HG02588 (cell line): Measurements from ENCODE around the gene CACNA2D3.
"Not testable (repeated sequence)": the region's sequence is repeated elsewhere in the genome, so short reads cannot be mapped to it uniquely, and the experiment has no call there.

Experiments used
- ATAC-seq: cut with Tn5 transposase; IDR thresholded peaks from one replicate; pipeline ENCODE4 v1.9.1; 2021; ENCODE audit warnings: mild to moderate bottlenecking, moderate library complexity; ENCODE audit not compliant: unreplicated experiment

CACNA2D3 gene

GRCh38 chr3:54434756-54435155, 312.4 kb downstream of the CACNA2D3 start:
- ATAC-seq: no peak

DNA sequence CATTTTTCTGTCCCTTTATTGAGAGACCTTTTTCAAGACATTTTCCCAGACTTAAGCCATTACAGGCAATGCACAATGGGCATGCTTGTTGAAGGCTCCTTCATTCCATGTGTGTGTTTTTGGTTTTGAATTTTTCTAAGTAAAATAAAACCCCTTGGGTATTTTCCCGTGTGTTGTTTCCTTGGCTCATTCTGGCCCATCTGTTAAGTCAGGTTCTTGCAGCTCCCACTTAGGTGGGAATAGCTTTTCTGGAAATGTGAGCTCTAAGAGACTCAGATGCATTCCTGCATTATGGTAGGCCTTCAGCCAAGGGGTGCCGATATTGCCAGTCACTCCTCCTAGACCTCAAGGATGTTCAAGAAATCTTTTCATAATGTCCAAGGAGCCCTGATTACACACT, 314.9 kb downstream of the CACNA2D3 start:
- no peak for ATAC-seq

DNA sequence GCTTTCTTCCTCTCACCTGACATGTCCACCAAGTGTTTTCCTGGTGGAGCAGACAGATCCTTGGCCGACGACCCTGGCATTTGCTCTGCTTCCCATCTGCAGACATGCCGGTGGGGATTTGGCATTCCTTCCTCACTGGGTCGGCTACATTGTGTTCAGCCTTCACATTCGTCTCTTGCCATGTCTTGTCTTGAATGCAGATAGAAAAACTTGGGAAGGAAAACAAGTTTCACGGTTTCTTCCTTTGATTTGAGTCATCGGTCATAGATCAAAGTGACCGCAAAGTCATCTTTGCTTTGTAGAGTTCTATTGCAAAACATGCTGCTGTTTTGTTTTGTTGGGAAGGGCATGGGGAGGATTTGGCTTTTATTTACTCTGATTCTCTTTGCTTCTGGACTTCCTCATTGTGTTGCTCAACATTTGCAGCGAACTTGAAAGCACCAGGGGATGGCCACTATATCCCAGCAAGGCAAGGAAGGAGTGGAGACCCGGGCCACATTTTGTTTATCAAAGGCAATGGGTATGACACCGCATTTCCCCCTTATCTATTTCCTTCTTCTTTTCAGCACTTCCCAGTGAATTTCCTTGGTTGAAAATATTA, 321.3 kb downstream of the CACNA2D3 start:
- no peak for ATAC-seq

DNA sequence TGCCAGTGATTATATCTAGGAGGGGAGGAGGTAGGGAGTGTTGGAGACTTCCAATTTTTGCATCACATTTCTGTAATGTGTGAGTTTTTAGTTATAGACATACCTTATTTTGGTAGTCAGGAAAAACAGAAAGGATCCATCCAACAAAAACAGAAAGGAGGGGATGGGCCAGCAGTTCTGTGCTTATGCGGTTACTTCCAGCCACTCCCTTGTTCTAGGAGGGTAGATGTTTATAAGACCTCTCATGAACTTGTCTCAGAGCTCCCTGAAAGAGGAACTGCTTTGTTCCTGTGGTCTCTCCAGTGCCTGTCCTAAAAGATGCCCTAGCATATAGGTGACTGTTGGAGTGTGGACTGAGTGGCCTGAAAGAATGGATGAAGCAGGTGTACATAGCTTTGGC, 323.3 kb downstream of the CACNA2D3 start:
- ATAC-seq: no peak

DNA sequence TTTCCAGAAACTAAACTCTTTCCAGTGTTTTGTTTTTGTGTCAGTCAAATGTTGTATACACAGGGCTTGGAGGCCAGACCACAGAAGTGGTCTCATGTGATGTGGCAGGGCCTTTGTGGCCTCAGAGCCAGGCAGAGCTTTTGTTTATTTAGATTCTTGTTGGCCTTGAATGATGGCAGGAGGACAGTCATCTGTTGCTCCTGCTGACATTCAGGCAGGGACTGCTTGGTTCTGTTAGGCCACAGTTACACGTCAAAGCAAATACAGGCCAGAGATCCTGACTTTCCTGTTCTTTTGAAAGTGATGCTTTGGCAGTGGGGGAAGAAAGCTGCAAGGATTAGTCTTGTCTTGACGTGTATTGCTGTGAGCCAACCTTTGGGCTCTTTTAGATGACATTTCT, 325.1 kb downstream of the CACNA2D3 start:
- ATAC-seq: no peak

- ATAC-seq: no peak
Measured at GRCh38 chr3:54454806-54455205, 332.5 kb downstream of the CACNA2D3 start.

- ATAC-seq: no peak
Measured at GRCh38 chr3:54458357-54458756, 336.0 kb downstream of the CACNA2D3 start.

- not testable (repeated sequence) for ATAC-seq
Measured at GRCh38 chr3:54464554-54464953, 342.2 kb downstream of the CACNA2D3 start.

- ATAC-seq: no peak
Measured at GRCh38 chr3:54476891-54477290, 354.5 kb downstream of the CACNA2D3 start.

GRCh38 chr3:54481606-54482365, 359.4 kb downstream of the CACNA2D3 start:
- ATAC-seq: no peak

DNA sequence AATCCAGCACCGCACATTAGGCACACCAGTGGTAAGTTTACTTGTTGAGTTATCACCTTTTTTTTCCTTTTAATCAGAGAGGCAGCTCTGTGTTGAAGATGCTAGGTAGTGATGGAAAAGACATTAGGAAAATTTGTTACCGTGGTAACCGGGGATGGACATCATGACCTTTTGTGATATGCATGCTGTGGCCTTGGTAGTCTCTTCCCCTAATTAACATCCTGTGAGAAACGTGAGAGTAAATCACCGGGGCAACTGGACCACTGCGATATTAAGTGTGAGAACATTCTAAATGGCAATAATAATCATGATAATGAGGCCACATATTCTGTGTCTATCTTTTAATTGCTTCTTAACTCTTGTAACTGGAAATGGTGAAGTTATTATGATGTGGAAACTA, 362.0 kb downstream of the CACNA2D3 start:
- ATAC-seq: no peak

GRCh38 chr3:54486317-54486716, 364.0 kb downstream of the CACNA2D3 start:
- ATAC-seq: no peak

DNA sequence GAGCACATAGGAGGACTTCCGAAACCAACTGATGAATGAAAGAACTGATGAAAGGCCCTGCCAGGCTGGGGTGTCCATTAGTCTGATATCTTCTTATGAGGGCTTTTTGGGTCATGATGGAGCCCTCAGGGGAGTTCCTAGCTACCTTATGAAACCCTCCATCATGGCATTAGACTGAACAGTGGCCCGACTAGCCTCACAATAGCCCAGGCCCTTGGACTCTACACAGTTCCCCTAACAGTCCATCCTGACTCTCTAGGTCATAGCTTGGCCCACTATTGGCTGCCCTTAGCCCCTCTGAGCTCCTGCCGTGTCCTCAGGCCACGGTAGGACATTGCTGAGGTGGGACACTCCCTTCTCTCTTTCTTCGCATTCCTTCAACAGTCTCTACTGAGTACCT, 365.9 kb downstream of the CACNA2D3 start:
- no peak for ATAC-seq

DNA sequence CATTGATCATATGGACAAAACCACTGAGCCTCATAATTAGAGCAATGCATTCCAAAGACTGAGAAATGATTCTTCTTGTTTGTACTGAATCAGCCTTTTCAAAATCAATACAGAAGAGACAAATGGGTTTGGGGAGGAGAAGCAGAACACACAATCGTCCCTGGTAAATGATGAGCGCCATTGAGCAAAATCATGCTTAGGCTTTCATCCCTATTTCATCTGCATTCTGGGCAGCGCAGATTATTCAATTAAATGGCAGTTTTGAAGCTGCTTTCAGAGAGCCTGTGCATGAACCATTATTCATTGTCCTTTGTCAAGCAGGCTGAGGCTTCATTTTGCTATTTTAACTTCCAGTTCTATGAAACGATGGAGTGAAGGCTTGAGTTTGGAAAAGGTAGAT, 371.9 kb downstream of the CACNA2D3 start:
- no peak for ATAC-seq

- ATAC-seq: no peak
Measured at GRCh38 chr3:54506603-54507002, 384.3 kb downstream of the CACNA2D3 start.

DNA sequence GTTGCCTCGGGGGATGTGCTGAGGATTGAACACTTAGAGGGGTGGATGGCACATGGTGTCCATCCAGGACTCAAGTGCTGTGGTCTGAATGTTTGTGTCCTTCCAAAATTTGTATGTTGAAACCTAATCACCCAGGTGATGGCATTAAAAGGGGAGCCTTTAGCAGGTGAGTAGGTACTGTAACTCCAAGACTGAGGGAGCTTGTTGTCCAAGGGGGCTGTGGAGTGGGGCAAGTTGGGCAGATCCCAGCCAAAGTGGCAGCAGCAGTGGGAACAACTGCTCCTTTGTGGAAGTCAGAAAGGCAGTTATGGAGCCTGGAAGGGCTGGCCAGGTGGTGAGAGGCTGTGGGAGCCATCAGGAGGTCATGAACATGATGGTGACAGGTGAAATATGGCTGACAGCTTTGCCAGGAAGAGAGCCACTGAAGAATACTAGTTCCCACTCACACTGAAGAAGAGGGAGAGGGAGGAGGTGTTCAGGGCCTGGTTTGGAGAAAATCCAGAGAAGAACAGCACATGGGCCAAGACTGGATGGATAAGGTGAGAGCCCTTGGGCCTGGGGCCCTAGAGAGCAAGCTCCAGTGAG, 385.6 kb downstream of the CACNA2D3 start:
- no peak for ATAC-seq

DNA sequence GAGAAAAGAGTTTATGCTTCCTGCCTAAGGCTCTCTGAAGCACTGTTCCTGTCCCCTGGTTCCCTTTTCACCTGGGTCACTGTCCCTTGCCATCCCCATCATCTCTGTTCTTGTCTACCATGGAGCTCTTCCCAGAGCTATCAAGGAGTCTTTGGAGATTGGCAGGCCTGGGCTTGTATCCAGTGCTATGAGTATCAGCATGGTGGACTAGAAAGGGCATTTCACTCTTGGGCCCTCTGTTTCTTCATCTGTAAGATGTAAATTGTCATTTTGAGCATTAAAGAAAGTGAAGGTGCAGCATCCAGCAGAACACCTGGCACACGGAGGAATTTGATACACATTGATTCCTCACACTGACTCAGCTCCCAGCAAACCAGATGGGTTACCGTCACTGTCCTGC, 388.2 kb downstream of the CACNA2D3 start:
- no peak for ATAC-seq

DNA sequence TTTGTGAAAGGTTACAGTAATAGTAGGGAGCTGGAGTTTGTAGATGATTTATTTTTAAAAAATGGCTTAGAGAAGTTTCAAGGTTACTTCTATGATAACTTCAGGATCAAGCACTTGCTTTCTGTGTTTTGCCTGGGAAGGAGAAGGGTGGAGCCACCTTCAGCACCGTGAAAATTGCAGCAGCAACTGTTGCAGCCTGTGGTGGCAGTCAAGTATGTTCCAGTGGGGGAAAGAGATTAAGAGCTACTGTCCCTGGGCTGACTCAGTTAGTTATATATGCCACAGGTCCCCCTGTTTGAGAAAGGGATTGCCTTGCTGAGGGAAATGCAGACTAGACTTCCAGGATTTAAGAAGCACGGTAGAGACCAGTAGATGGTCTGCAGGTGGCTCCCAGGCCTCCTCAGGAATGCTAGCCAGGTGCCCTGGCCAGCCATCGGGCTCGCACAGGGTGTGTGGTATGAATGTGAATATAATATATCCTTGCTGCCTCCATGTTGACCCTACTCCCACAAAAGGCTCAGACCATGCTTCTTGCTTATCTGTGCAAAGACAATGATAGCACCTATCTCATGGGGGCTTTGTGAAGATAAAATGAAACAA, 389.5 kb downstream of the CACNA2D3 start:
- ATAC-seq: no peak

DNA sequence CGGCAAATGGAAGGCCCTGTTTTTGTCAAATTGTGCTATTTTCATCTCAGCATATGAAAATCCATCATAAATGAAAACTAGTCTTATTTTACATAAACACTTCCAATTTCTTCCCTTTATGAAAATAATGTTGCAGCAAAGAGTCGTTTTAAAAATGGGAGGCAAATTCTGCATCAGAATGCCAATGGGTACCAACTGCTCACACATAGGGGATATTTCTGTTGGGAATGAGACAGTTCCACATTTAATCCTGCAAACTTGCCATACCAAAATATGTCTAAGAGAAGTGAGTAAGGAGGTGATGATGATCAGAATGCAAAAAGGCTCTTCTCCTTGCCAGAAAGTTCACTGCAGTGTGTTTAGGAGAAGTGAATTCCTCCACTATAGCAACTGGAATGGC, 391.7 kb downstream of the CACNA2D3 start:
- ATAC-seq: no peak

GRCh38 chr3:54514416-54514815, 392.1 kb downstream of the CACNA2D3 start:
- no peak for ATAC-seq

GRCh38 chr3:54515441-54516213, 393.3 kb downstream of the CACNA2D3 start:
- no peak for ATAC-seq
